ENCODE data around the gene B4GALT4.

DNA sequence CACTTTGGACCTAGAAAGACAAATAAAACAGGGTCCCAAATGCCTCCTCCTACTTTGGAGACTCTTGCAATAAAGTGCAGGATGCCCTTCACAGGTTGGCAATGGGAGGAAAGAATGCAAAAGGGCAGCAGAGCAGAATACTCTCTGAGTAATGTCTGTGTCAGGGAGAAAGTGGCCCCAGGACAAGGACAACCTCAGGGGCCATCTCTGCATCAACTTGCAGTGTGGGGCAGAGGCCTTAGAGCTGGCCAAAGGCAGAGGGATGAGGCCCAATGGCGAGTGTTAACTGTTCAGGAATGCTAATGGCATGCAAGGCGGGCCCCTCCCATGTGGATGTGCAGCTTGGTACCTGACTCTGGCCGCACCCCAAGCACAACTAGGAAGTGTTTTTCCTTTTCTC is 58.9 kb downstream of the B4GALT4 start:
- TF ChIP-seq, protein P1, sequence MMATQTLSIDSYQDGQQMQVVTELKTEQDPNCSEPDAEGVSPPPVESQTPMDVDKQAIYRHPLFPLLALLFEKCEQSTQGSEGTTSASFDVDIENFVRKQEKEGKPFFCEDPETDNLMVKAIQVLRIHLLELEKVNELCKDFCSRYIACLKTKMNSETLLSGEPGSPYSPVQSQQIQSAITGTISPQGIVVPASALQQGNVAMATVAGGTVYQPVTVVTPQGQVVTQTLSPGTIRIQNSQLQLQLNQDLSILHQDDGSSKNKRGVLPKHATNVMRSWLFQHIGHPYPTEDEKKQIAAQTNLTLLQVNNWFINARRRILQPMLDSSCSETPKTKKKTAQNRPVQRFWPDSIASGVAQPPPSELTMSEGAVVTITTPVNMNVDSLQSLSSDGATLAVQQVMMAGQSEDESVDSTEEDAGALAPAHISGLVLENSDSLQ (IDR thresholded peaks at IDR 0.05), result no peak
- no peak for TF ChIP-seq HDGF (IDR thresholded peaks at IDR 0.05; ENCODE audit: borderline replicate concordance)

Data from HEK293T (cell line).